Anterior cingulate cortex (tissue), 58 donors: ENCODE results near the gene TLNRD1.

Experiments
- DNase-seq, 58 donors: peaks; one replicate each; lab custom pipeline; 2025; lab: John Stamatoyannopoulos, UW

Gene TLNRD1

GRCh38 chr15:81050259-81050658, 49.5 kb downstream of the TLNRD1 start:
- DNase-seq = no peak

- DNase-seq = no peak
Measured at GRCh38 chr15:81050805-81051204, 50.1 kb downstream of the TLNRD1 start.

GRCh38 chr15:81052046-81052445, 51.3 kb downstream of the TLNRD1 start:
- no peak for DNase-seq

- no peak for DNase-seq
Measured at GRCh38 chr15:81053621-81054020, 52.9 kb downstream of the TLNRD1 start.

- no peak for DNase-seq
Measured at GRCh38 chr15:81054236-81054635, 53.5 kb downstream of the TLNRD1 start.
